ENCODE data around the gene AK5.

DNA sequence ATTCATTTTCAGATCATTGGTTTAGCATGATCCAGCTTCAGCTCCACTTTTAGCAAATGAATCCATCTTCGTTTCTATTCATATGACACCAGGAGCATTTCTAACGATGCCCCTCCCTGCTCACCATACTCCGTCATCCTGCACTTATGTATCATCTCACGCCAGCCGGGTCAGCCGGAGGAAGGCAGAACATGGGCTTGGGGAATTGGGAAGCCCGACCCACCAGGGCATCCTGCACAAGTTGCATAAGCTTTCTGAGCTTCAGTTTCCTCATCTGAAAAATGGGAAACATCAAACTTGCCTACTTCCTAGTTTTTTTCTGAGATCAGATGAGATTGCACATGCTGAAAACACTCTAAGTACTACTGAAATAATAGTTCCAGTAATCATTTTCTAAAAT is 194.7 kb downstream of the AK5 start:
- TF ChIP-seq, protein P1, sequence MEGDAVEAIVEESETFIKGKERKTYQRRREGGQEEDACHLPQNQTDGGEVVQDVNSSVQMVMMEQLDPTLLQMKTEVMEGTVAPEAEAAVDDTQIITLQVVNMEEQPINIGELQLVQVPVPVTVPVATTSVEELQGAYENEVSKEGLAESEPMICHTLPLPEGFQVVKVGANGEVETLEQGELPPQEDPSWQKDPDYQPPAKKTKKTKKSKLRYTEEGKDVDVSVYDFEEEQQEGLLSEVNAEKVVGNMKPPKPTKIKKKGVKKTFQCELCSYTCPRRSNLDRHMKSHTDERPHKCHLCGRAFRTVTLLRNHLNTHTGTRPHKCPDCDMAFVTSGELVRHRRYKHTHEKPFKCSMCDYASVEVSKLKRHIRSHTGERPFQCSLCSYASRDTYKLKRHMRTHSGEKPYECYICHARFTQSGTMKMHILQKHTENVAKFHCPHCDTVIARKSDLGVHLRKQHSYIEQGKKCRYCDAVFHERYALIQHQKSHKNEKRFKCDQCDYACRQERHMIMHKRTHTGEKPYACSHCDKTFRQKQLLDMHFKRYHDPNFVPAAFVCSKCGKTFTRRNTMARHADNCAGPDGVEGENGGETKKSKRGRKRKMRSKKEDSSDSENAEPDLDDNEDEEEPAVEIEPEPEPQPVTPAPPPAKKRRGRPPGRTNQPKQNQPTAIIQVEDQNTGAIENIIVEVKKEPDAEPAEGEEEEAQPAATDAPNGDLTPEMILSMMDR (conservative IDR thresholded peaks at IDR 0.05 in 1 of 2, IDR thresholded peaks at IDR 0.05 in 1 of 2; ENCODE audit: extremely low read depth in 1 of 2, insufficient read depth in 1 of 2, low read depth in 1 of 2, low read length in 2 of 2): no peak
- no peak for TF ChIP-seq EZH2 (IDR thresholded peaks at IDR 0.05; ENCODE audit: borderline replicate concordance, low read length)

All from mammary epithelial cell (primary cell).